NCI-H2107 (cell line): ENCODE measurements around the gene SPOP.
"Not testable (repeated sequence)": the region's sequence is repeated elsewhere in the genome, so short reads cannot be mapped to it uniquely, and the experiment has no call there.

Experiments
- DNase-seq: peaks from one replicate; lab custom pipeline; 2025; lab: John Stamatoyannopoulos, UW

Gene SPOP

GRCh38 chr17:49647256-49647585 lies 30.7 kb downstream of the SPOP start:
- no peak for DNase-seq

- no peak for DNase-seq
Observed at GRCh38 chr17:49646391-49647255, 31.3 kb downstream of the SPOP start.

- DNase-seq, result not testable (repeated sequence)
Observed at GRCh38 chr17:49646056-49646390, 31.9 kb downstream of the SPOP start.

- DNase-seq, result no peak
Observed at GRCh38 chr17:49645654-49646053, 32.2 kb downstream of the SPOP start.

GRCh38 chr17:49640556-49640955 lies 37.3 kb downstream of the SPOP start:
- no peak for DNase-seq

GRCh38 chr17:49638818-49639217 lies 39.1 kb downstream of the SPOP start:
- DNase-seq, result no peak

GRCh38 chr17:49637739-49638138 lies 40.2 kb downstream of the SPOP start:
- no peak for DNase-seq

GRCh38 chr17:49637050-49637449 lies 40.8 kb downstream of the SPOP start:
- no peak for DNase-seq

- DNase-seq, result no peak
Observed at GRCh38 chr17:49635121-49635520, 42.8 kb downstream of the SPOP start.

- DNase-seq, result no peak
Observed at GRCh38 chr17:49634485-49634860, 43.4 kb downstream of the SPOP start.

- DNase-seq, result no peak
Observed at GRCh38 chr17:49633762-49634484, 44.0 kb downstream of the SPOP start.

GRCh38 chr17:49633250-49633649 lies 44.6 kb downstream of the SPOP start:
- no peak for DNase-seq

GRCh38 chr17:49632201-49632600 lies 45.7 kb downstream of the SPOP start:
- no peak for DNase-seq

- no peak for DNase-seq
Observed at GRCh38 chr17:49631496-49631895, 46.4 kb downstream of the SPOP start.

- no peak for DNase-seq
Observed at GRCh38 chr17:49630113-49630900, 47.6 kb downstream of the SPOP start.

GRCh38 chr17:49629447-49629846 lies 48.5 kb downstream of the SPOP start:
- DNase-seq, result no peak

GRCh38 chr17:49624896-49625295 lies 53.0 kb downstream of the SPOP start:
- DNase-seq, result no peak

GRCh38 chr17:49621946-49622529 lies 55.9 kb downstream of the SPOP start:
- DNase-seq, result no peak

- DNase-seq, result no peak
Observed at GRCh38 chr17:49621420-49621819, 56.5 kb downstream of the SPOP start.

- no peak for DNase-seq
Observed at GRCh38 chr17:49618028-49618611, 59.8 kb downstream of the SPOP start.

- no peak for DNase-seq
Observed at GRCh38 chr17:49616601-49617131, 61.2 kb downstream of the SPOP start.

GRCh38 chr17:49616086-49616485 lies 61.8 kb downstream of the SPOP start:
- no peak for DNase-seq
